GM12873 (cell line): ENCODE results near the gene PIK3IP1.

ENCODE experiments used
- CTCF ChIP-seq: IDR thresholded peaks from 2 replicates; pipeline ENCODE4 v1.5.1; 2012; ENCODE audit warnings: low read depth, mild to moderate bottlenecking, moderate library complexity, low read length, control low read depth; ENCODE audit not compliant: insufficient read depth; ENCODE audit errors: missing control alignments

Gene PIK3IP1

GRCh38 chr22:31244046-31244942 is 48.0 kb downstream of the PIK3IP1 start:
- no peak for TF ChIP-seq CTCF

- no peak for TF ChIP-seq CTCF
These were observed 48.8 kb downstream of the PIK3IP1 start for GRCh38 chr22:31243339-31244045.

- TF ChIP-seq CTCF: peak; percentile 8
These were observed 50.4 kb downstream of the PIK3IP1 start for GRCh38 chr22:31241936-31242335.

GRCh38 chr22:31241200-31241599 is 51.1 kb downstream of the PIK3IP1 start:
- no peak for TF ChIP-seq CTCF

GRCh38 chr22:31239771-31240370 is 52.4 kb downstream of the PIK3IP1 start:
- TF ChIP-seq CTCF: no peak

- TF ChIP-seq CTCF: no peak
These were observed 54.2 kb downstream of the PIK3IP1 start for GRCh38 chr22:31238057-31238456.

- TF ChIP-seq CTCF: no peak
These were observed 57.2 kb downstream of the PIK3IP1 start for GRCh38 chr22:31235081-31235480.
